ENCODE results near the gene DHRS1. TPM values are rescaled to one million over a fixed set of nuclear protein-coding genes. Genes with fewer than 3 reads are reported as not detected.

Gene DHRS1
- polyA plus RNA-seq, 1 donor (not counting 4 experiments of a cell fraction or from before 2014, with no cell fraction given) = 65.1 TPM

DNA sequence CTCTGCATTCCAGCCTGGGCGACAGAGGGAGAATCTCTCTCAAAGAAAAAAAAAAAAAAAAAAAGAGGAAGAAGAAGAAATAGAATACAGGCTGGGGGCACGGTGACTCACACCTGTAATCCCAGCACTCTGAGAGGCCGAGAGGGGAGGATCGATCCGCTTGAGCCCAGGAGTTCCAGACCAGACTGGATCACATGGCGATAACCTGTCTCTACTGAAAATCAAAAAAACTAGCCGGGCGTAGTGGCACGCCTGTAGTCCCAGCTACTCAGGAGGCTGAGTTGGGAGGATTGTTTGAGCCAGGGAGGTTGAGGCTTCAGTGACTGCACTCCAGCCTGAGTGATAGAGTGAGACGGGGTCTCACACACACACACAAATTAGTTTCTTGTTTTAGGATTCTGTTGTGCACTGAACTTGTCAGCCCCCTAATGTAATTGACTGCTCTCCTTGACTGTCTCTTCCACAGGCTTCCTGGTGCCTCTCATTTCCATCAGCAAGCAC lies 56.2 kb downstream of the DHRS1 start:
- TF ChIP-seq, protein P1, sequence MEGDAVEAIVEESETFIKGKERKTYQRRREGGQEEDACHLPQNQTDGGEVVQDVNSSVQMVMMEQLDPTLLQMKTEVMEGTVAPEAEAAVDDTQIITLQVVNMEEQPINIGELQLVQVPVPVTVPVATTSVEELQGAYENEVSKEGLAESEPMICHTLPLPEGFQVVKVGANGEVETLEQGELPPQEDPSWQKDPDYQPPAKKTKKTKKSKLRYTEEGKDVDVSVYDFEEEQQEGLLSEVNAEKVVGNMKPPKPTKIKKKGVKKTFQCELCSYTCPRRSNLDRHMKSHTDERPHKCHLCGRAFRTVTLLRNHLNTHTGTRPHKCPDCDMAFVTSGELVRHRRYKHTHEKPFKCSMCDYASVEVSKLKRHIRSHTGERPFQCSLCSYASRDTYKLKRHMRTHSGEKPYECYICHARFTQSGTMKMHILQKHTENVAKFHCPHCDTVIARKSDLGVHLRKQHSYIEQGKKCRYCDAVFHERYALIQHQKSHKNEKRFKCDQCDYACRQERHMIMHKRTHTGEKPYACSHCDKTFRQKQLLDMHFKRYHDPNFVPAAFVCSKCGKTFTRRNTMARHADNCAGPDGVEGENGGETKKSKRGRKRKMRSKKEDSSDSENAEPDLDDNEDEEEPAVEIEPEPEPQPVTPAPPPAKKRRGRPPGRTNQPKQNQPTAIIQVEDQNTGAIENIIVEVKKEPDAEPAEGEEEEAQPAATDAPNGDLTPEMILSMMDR (optimal IDR thresholded peaks at IDR 0.05 in 1 of 3, IDR thresholded peaks at IDR 0.05 in 1 of 3, conservative IDR thresholded peaks at IDR 0.05 in 1 of 3; ENCODE audit: extremely low read depth in 1 of 3, insufficient read depth in 2 of 3, low read length in 3 of 3) = no peak
- no peak for TF ChIP-seq EZH2 (IDR thresholded peaks at IDR 0.05; ENCODE audit: low read length)
- Histone ChIP-seq H3K9me1 (ENCODE audit: control insufficient read depth, extremely low read depth, insufficient read depth, low read length) (no peaks in the 10 kb centered on the region), H3K27ac (ENCODE audit: control insufficient read depth, insufficient read depth, low read length) (peak overlapping the region; percentile 97), H3K9me3 (ENCODE audit: control insufficient read depth, low read depth, low read length) (no peaks in the 10 kb centered on the region), H3K79me2 (ENCODE audit: control insufficient read depth, insufficient read depth, low read length) (peaks cover 19% of the 10 kb centered on the region), H3K4me1 (ENCODE audit: control insufficient read depth, extremely low read depth, insufficient read depth, low read length) (peaks cover 37% of the 10 kb centered on the region), H3K9ac (ENCODE audit: control insufficient read depth, extremely low read depth, insufficient read depth, low read length) (peak overlapping the region; percentile 88), H3K4me2 (ENCODE audit: control insufficient read depth, extremely low read depth, insufficient read depth, low read depth, low read length) (peak overlapping the region; percentile 96), H3K4me3 (ENCODE audit: control insufficient read depth in 2 of 3, extremely low read depth in 1 of 3, insufficient read depth in 2 of 3, low read depth in 1 of 3, low read length in 3 of 3) (peak overlapping the region; percentile 34 to 73 (median 60)), H2AFZ (ENCODE audit: control insufficient read depth, low read length) (no peak overlapping the region), H3K27me3 (ENCODE audit: control insufficient read depth, extremely low read depth, insufficient read depth, low read length) (no peaks in the 10 kb centered on the region), H4K20me1 (ENCODE audit: control insufficient read depth, extremely low read depth, insufficient read depth, low read length) (no peaks in the 10 kb centered on the region), H3K36me3 (ENCODE audit: control insufficient read depth in 2 of 2, extremely low read depth in 1 of 2, insufficient read depth in 2 of 2, low read length in 2 of 2) (peaks cover 10 to 25% of the 10 kb centered on the region in 2 experiments)
- DNase-seq (ENCODE audit: low read depth, low spot score) (no peak), FAIRE-seq (no peak)
- dilution Hi-C loops (cut with MboI; ENCODE audit: extremely low pct_ligation_motif_present, low sequenced_read_pairs) = no loop called here

GRCh38 chr14:24241829-24242443 lies 57.6 kb downstream of the DHRS1 start:
- peaks cover 44% of the 10 kb centered on the region for H3K4me1 ChIP-seq (ENCODE audit: control insufficient read depth, extremely low read depth, insufficient read depth, low read length)
- H3K79me2 ChIP-seq (ENCODE audit: control insufficient read depth, insufficient read depth, low read length) = peaks cover 19% of the 10 kb centered on the region
- H3K36me3 ChIP-seq (ENCODE audit: control insufficient read depth in 2 of 2, extremely low read depth in 1 of 2, insufficient read depth in 2 of 2, low read length in 2 of 2) = peaks cover 14 to 39% of the 10 kb centered on the region in 2 experiments
- no peaks in the 10 kb centered on the region for H4K20me1 ChIP-seq (ENCODE audit: control insufficient read depth, extremely low read depth, insufficient read depth, low read length)
- DNase-seq (ENCODE audit: low read depth, low spot score) (no peak), FAIRE-seq (no peak)
- H3K4me3 ChIP-seq (ENCODE audit: control insufficient read depth in 2 of 3, extremely low read depth in 1 of 3, insufficient read depth in 2 of 3, low read depth in 1 of 3, low read length in 3 of 3) = peak overlapping the region; percentile 60 to 92 (median 91)
- peak overlapping the region; percentile 89 for H2AFZ ChIP-seq (ENCODE audit: control insufficient read depth, low read length)
- H3K4me2 ChIP-seq (ENCODE audit: control insufficient read depth, extremely low read depth, insufficient read depth, low read depth, low read length) = peak overlapping the region; percentile 96
- no peaks in the 10 kb centered on the region for H3K9me1 ChIP-seq (ENCODE audit: control insufficient read depth, extremely low read depth, insufficient read depth, low read length)
- H3K9ac ChIP-seq (ENCODE audit: control insufficient read depth, extremely low read depth, insufficient read depth, low read length) = peak overlapping the region; percentile 88
- H3K9me3 ChIP-seq (ENCODE audit: control insufficient read depth, low read depth, low read length) = no peaks in the 10 kb centered on the region
- dilution Hi-C loops (cut with MboI; ENCODE audit: extremely low pct_ligation_motif_present, low sequenced_read_pairs) = no loop called here
- H3K27ac ChIP-seq (ENCODE audit: control insufficient read depth, insufficient read depth, low read length) = peak overlapping the region; percentile 97
- no peaks in the 10 kb centered on the region for H3K27me3 ChIP-seq (ENCODE audit: control insufficient read depth, extremely low read depth, insufficient read depth, low read length)
- no peak for TF ChIP-seq EZH2 (IDR thresholded peaks at IDR 0.05; ENCODE audit: low read length)
- TF ChIP-seq, protein P1 (optimal IDR thresholded peaks at IDR 0.05 in 1 of 3, IDR thresholded peaks at IDR 0.05 in 1 of 3, conservative IDR thresholded peaks at IDR 0.05 in 1 of 3; ENCODE audit: extremely low read depth in 1 of 3, insufficient read depth in 2 of 3, low read length in 3 of 3) = peak in 2 of 3 experiments; percentile 15 to 62

Other genes with a start within 250 kb of the DHRS1 start
- 0.02 to 0.76 TPM (median 0.12 TPM) in 3 replicates for gene CARMIL3, start 247.8 kb downstream of the DHRS1 start, polyA plus RNA-seq
- gene CPNE6, start 228.2 kb downstream of the DHRS1 start, polyA plus RNA-seq = not detected in 3 replicates
- gene PCK2, start 205.5 kb downstream of the DHRS1 start, polyA plus RNA-seq = 16.6 to 22.9 TPM (median 19.1 TPM) in 3 replicates
- 23.5 to 34.4 TPM (median 25.9 TPM) in 3 replicates for gene DCAF11, start 185.0 kb downstream of the DHRS1 start, polyA plus RNA-seq
- 0.29 to 0.72 TPM (median 0.39 TPM) in 3 replicates for gene NRL, start 184.8 kb downstream of the DHRS1 start, polyA plus RNA-seq
- 0.13 TPM in 1 of 3 replicates, not detected in the others for gene FITM1, start 169.1 kb downstream of the DHRS1 start, polyA plus RNA-seq
- gene PSME1, start 163.6 kb downstream of the DHRS1 start, polyA plus RNA-seq = 46.7 to 176 TPM (median 75.1 TPM) in 3 replicates
- 9.5 to 14.2 TPM (median 11.0 TPM) in 3 replicates for gene EMC9, start 158.2 kb downstream of the DHRS1 start, polyA plus RNA-seq
- gene PSME2, start 153.2 kb downstream of the DHRS1 start, polyA plus RNA-seq = 156 to 161 TPM (median 158 TPM) in 3 replicates
- gene RNF31, start 152.3 kb downstream of the DHRS1 start, polyA plus RNA-seq = 17.4 to 23.0 TPM (median 19.8 TPM) in 3 replicates
- gene IRF9, start 138.5 kb downstream of the DHRS1 start, polyA plus RNA-seq = 117 to 126 TPM (median 117 TPM) in 3 replicates
- 6.0 to 9.2 TPM (median 6.3 TPM) in 3 replicates for gene REC8, start 127.7 kb downstream of the DHRS1 start, polyA plus RNA-seq
- 10.0 to 32.3 TPM (median 18.6 TPM) in 3 replicates for gene IPO4, start 111.0 kb downstream of the DHRS1 start, polyA plus RNA-seq
- gene TM9SF1, start 104.3 kb downstream of the DHRS1 start, polyA plus RNA-seq = 19.2 to 56.6 TPM (median 38.2 TPM) in 3 replicates
- 0.09 TPM in 1 of 3 replicates, not detected in the others for gene TSSK4, start 94.1 kb downstream of the DHRS1 start, polyA plus RNA-seq
- gene CHMP4A, start 86.3 kb downstream of the DHRS1 start, polyA plus RNA-seq = 48.0 to 86.6 TPM (median 54.5 TPM) in 3 replicates
- gene MDP1, start 83.7 kb downstream of the DHRS1 start, polyA plus RNA-seq = 7.0 to 7.5 TPM (median 7.3 TPM) in 3 replicates
- gene NEDD8, start 67.4 kb downstream of the DHRS1 start, polyA plus RNA-seq = 458 to 509 TPM (median 499 TPM) in 3 replicates
- gene GMPR2, start 66.9 kb downstream of the DHRS1 start, polyA plus RNA-seq = 84.1 to 90.0 TPM (median 84.6 TPM) in 3 replicates
- gene TINF2, start 57.2 kb downstream of the DHRS1 start, polyA plus RNA-seq = 43.5 to 107 TPM (median 54.3 TPM) in 3 replicates
- 13.5 to 77.5 TPM (median 16.1 TPM) in 3 replicates for gene TGM1, start 36.6 kb downstream of the DHRS1 start, polyA plus RNA-seq
- gene RABGGTA, start 28.2 kb downstream of the DHRS1 start, polyA plus RNA-seq = 29.0 to 47.2 TPM (median 40.9 TPM) in 3 replicates
- gene NOP9, start 70 bp upstream of the DHRS1 start, polyA plus RNA-seq = 16.5 to 25.3 TPM (median 19.9 TPM) in 3 replicates
- gene CIDEB, start 8.2 kb upstream of the DHRS1 start, polyA plus RNA-seq = 2.4 to 3.7 TPM (median 2.6 TPM) in 3 replicates
- gene LTB4R2, start 10.4 kb upstream of the DHRS1 start, polyA plus RNA-seq = 5.4 to 13.4 TPM (median 7.9 TPM) in 3 replicates
- gene LTB4R, start 11.7 kb upstream of the DHRS1 start, polyA plus RNA-seq = 8.6 to 20.4 TPM (median 14.6 TPM) in 3 replicates
- 0.21 to 0.44 TPM (median 0.23 TPM) in 3 replicates for gene ADCY4, start 35.3 kb upstream of the DHRS1 start, polyA plus RNA-seq
- 7.3 to 10.7 TPM (median 8.0 TPM) in 3 replicates for gene RIPK3, start 40.2 kb upstream of the DHRS1 start, polyA plus RNA-seq
- gene NFATC4, start 68.4 kb upstream of the DHRS1 start, polyA plus RNA-seq = 0.69 to 2.2 TPM (median 0.92 TPM) in 3 replicates
- 4.9 to 9.0 TPM (median 6.5 TPM) in 3 replicates for gene NYNRIN, start 99.2 kb upstream of the DHRS1 start, polyA plus RNA-seq
- 1.1 to 1.8 TPM (median 1.6 TPM) in 3 replicates for gene CBLN3, start 129.9 kb upstream of the DHRS1 start, polyA plus RNA-seq
- 20.4 to 26.0 TPM (median 25.6 TPM) in 3 replicates for gene KHNYN, start 130.2 kb upstream of the DHRS1 start, polyA plus RNA-seq
- gene SDR39U1, start 143.0 kb upstream of the DHRS1 start, polyA plus RNA-seq = 25.3 to 31.1 TPM (median 27.4 TPM) in 3 replicates
- gene CMA1, start 208.5 kb upstream of the DHRS1 start, polyA plus RNA-seq = not detected in 3 replicates

Data from keratinocyte (primary cell).